Subcutaneous abdominal adipose tissue (tissue), 5 donors: ENCODE data around the gene UBTF.

ENCODE experiments used
- H3K27ac ChIP-seq: one replicate; pipeline ENCODE4 v1.7.0; 2013; ENCODE audit warnings: low read depth, mild to moderate bottlenecking, inconsistent platforms, low read length, moderate library complexity
- H3K27me3 ChIP-seq, 5 donors: one replicate each; pipeline ENCODE4 v1.7.0; 2013; ENCODE audit warnings: low read length in 5 of 5, inconsistent platforms in 1 of 5; ENCODE audit not compliant: control insufficient read depth in 5 of 5, insufficient read depth in 4 of 5
- H3K36me3 ChIP-seq, 5 donors: one replicate each; pipeline ENCODE4 v1.7.0; 2013; ENCODE audit warnings: low read length in 5 of 5; ENCODE audit not compliant: control insufficient read depth in 5 of 5, insufficient read depth in 5 of 5
- H3K4me1 ChIP-seq, 5 donors: one replicate each; pipeline ENCODE4 v1.7.0; 2013; ENCODE audit warnings: low read length in 5 of 5, mild to moderate bottlenecking in 3 of 5, moderate library complexity in 1 of 5; ENCODE audit not compliant: control insufficient read depth in 5 of 5, insufficient read depth in 5 of 5
- H3K4me3 ChIP-seq, 5 donors: one replicate each; pipeline ENCODE4 v1.7.0; 2013; ENCODE audit warnings: low read length in 5 of 5, low read depth in 1 of 5
- H3K9ac ChIP-seq, 5 donors: one replicate each; pipeline ENCODE4 v1.7.0; 2013; ENCODE audit warnings: low read length in 5 of 5, mild to moderate bottlenecking in 4 of 5, moderate library complexity in 3 of 5
- H3K9me3 ChIP-seq, 5 donors: one replicate each; pipeline ENCODE4 v1.7.0; 2013; ENCODE audit warnings: low read length in 5 of 5; ENCODE audit not compliant: control insufficient read depth in 5 of 5
- donor health status: healthy.
- donor health status: healthy.
- donor health status: healthy.
- donor health status: healthy.
- donor health status: healthy.

The UBTF gene

DNA sequence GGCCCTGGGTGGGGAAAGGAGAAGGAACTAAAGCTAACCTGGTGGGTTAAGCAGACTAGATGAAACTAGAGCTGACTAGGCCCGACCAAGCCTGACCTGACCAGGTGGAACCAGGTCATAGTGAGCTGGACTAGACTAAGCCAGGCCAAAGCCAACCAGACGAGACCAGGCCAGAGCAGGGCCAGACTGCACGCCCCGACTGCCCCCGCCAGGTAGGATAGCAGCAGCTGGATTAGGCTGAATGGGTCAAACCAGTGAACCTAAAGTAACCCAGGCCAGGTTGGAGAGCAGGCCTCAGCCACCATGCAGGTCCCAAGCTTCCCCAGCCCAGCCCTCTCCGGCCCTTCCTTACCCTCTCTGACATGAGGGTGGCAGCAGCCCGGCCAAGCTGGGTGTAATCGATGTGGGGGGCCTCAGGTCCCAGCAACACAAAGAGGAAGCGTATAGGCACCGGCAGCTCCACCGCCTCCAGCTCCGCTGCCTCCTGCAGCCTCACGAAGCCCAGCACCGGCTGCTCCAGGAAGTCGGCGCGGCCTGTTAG, 39.4 kb upstream of the UBTF start:
- no peaks in the 10 kb centered on the region for H3K9me3 ChIP-seq
- peaks cover 6 to 12% (median 8%) of the 10 kb centered on the region in 5 donors for H3K27me3 ChIP-seq
- no peak overlapping the region for H3K4me3 ChIP-seq
- no peaks in the 10 kb centered on the region for H3K4me1 ChIP-seq
- H3K9ac ChIP-seq, result no peak overlapping the region
- no peaks in the 10 kb centered on the region for H3K36me3 ChIP-seq
- no peak overlapping the region for H3K27ac ChIP-seq

DNA sequence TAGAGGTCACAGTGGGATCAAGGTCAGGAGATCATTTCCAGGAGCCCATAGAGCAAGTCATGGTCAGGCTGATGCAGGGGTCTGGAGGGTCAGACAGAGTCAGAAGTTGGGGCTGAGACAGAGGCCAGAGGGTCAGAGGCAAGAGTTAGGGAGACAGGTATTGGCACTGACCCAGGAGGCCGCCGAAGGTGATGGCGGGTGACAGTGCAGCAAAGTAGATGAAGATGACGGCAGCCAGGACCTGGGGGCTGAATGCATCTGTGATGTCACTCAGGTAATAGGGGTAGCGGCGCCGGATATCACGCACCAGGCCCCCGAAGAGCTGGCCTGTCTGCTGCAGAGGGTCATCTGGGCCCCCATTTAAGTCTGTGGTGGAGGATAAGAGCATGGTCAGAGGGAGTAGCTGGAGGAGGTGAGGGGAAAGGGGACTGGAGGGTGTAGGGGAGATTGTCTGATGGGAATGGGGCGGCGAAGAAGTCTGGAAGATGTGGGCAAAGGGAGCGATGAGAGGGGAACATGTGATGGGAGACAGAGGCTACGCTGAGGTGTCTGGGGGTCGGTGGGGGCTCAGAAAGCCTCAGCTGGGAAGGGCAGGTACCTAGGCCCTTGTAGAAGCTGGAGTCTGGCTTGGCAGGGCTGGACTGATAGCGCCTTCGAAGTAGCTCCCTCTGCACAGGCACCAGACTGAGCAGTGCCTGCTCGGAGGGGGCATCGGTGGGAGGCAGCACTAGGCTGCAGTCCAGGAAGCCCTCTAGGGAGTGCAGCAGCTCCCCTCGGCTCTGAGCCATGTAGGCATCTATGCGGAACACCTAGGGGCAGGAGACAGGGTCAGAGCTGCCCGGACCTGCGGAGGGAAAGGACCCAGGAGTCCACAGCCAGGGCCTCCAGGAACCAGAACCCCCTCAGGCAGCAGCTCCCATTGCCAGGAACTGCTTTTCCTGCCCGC, 38.6 kb upstream of the UBTF start:
- H3K27ac ChIP-seq, result no peak overlapping the region
- H3K27me3 ChIP-seq, result peaks cover 6 to 12% (median 8%) of the 10 kb centered on the region in 5 donors
- no peaks in the 10 kb centered on the region for H3K9me3 ChIP-seq
- no peak overlapping the region for H3K9ac ChIP-seq
- H3K4me1 ChIP-seq, result no peaks in the 10 kb centered on the region
- H3K4me3 ChIP-seq, result no peak overlapping the region
- H3K36me3 ChIP-seq, result no peaks in the 10 kb centered on the region

DNA sequence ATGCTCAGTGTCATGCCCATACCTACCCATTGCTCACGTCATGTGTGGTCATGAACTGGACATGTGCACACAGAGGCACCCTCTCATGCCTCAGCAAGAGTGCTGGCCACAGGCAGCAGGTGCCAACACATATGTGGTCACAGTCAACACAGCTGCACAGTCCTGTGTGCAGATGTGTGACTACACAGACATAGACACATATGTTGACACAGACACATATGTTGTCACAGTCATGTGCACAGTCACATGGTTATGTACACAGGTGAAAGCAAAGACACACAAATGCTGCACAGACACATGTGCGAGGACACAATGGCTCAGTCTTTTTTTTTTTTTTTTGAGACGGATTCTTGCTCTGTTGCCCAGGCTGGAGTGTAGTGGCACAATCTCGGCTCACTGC, 37.2 kb upstream of the UBTF start:
- Histone ChIP-seq H3K9ac (no peak overlapping the region), H3K36me3 (no peaks in the 10 kb centered on the region), H3K4me3 (no peak overlapping the region), H3K4me1 (no peaks in the 10 kb centered on the region), H3K9me3 (no peaks in the 10 kb centered on the region), H3K27ac (no peak overlapping the region), H3K27me3 (peaks cover 6 to 12% (median 8%) of the 10 kb centered on the region in 5 donors)

- Histone ChIP-seq H3K4me3 (no peak overlapping the region), H3K27me3 (peaks cover 6 to 12% (median 8%) of the 10 kb centered on the region in 5 donors), H3K27ac (no peak overlapping the region), H3K9ac (no peak overlapping the region), H3K4me1 (no peaks in the 10 kb centered on the region), H3K9me3 (no peaks in the 10 kb centered on the region), H3K36me3 (no peaks in the 10 kb centered on the region)
Observed at GRCh38 chr17:44255915-44256314, 36.4 kb upstream of the UBTF start.

DNA sequence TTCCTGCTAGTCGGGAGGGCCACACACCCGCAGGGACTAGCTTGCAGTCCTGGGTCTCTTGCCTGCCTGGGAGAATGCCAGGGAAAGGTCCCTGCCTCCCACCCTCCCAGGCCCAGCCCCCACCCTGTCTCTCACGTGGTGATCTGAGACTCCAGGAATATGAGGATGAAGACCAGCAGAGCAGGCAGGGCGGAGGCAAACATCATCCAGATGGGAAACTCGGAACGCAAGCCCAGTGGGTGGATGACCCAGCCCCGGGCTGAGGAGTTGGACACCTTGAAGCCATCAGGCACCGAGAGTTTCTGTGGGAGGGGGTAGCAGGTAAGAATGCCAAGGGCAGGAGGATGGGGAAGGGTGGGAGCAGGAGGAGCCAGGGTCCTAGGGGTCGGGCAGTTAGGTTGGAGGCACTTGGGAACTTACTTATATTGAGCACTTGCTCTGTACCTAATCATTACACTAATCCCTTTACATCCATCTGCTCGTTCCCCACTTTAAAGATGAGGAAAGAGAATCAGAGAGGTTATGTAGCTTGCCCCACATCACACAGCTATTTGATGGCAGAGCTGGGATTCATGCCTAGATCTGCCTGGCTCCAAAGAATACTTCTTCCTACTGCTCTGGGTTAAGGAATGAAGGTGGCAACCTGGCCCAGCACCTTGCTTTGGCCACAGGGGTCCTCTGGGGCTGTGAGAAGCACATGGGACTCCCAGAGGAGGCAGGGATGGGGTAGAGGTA, 35.1 kb upstream of the UBTF start:
- no peaks in the 10 kb centered on the region for H3K36me3 ChIP-seq
- H3K4me1 ChIP-seq, result no peaks in the 10 kb centered on the region

DNA sequence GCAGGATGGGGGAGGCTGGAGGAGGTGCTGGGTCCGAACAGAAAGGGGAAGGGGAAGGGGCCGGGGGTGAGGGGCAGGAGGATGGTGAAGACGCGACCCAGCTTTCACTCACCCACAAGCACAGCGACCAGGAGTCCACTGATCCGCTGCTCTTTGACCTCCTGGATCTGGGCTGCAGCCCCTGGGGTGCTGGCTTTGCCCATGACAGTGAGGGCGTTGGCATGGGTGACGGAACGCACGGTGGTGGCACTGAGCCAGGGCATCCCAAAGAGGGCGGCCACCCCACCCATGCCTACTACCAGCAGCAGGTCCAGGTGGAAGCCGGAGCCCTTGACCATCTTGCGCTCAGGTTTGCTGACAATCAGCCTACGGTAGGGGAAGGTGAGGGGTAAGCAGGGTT, 33.5 kb upstream of the UBTF start:
- Histone ChIP-seq H3K4me1 (peaks cover 0 to 3% (median 2%) of the 10 kb centered on the region in 5 donors), H3K27me3 (peaks cover 6 to 12% (median 8%) of the 10 kb centered on the region in 5 donors), H3K27ac (no peak overlapping the region), H3K9ac (no peak overlapping the region), H3K4me3 (no peak overlapping the region), H3K9me3 (no peaks in the 10 kb centered on the region), H3K36me3 (no peaks in the 10 kb centered on the region)

More for the DNA sequence above, 35.1 kb upstream of the UBTF start:
- peaks cover 6 to 12% (median 8%) of the 10 kb centered on the region in 5 donors for H3K27me3 ChIP-seq
- no peaks in the 10 kb centered on the region for H3K9me3 ChIP-seq
- H3K27ac ChIP-seq, result no peak overlapping the region
- H3K4me3 ChIP-seq, result no peak overlapping the region
- H3K9ac ChIP-seq, result no peak overlapping the region

DNA sequence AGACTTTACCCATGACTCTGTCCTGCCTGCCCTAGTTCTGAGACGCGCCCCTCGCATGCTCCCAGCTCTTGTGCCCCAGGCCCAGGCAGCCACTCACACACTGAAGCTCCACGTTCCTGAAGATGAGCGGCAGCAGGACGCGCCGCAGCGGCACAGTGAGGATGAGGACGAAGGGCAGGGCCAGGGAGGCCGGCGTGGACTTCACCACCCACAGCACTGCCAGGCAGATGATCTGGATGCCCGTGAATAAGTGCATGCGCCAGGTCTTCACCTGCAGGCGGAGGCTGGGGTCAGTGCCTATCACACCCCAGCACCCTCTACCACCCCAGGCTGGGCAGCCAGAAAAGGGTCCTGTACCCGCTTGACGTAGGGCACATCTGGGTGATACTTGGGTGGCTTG, 31.6 kb upstream of the UBTF start:
- H3K4me3 ChIP-seq, result no peak overlapping the region

DNA sequence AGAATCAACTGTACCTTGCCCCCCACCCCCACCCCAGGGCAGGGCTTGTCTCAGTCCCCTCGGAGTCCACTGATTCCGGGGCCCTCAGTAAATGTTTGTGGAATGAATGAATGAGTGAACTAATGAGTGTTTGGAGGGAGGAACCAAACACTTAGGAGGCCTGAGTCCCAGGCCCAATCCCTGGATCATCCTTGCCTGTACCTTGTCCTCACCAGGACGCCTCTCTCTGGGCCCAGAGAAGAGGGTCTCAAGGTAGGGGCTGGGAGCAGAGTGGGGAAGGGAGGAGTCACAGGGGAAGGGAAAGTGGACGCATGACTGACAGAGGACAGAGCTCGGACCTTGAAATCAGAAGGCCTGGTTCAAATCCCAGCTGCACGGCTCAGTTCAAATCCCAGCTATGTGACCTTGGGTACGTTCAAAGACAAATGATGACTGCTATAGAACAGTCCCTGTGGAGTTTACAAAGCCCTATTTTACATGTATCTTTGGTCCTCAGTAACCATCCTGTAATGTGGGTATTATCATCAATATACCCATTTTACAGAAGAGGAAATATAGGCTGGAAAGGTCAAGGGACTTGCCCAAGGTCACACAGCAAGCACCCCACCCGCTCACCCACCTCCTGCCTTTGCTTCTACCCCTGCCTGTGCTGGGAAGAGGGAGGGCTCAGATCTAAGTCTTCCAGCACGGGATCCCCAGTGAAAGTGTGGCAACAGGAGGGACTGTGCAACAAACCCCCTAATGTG, 30.2 kb upstream of the UBTF start:
- Histone ChIP-seq H3K36me3 (no peaks in the 10 kb centered on the region), H3K9ac (no peak overlapping the region), H3K4me1 (peaks cover 8 to 26% (median 17%) of the 10 kb centered on the region in 5 donors), H3K9me3 (no peaks in the 10 kb centered on the region), H3K27me3 (peaks cover 0 to 5% (median 3%) of the 10 kb centered on the region in 5 donors), H3K27ac (no peak overlapping the region), H3K4me3 (no peak overlapping the region)

More for the DNA sequence above, 31.6 kb upstream of the UBTF start:
- H3K9ac ChIP-seq, result no peak overlapping the region
- peaks cover 8 to 21% (median 17%) of the 10 kb centered on the region in 5 donors for H3K4me1 ChIP-seq
- no peaks in the 10 kb centered on the region for H3K9me3 ChIP-seq
- H3K27me3 ChIP-seq, result peaks cover 6 to 10% (median 8%) of the 10 kb centered on the region in 5 donors
- H3K36me3 ChIP-seq, result no peaks in the 10 kb centered on the region
- no peak overlapping the region for H3K27ac ChIP-seq

DNA sequence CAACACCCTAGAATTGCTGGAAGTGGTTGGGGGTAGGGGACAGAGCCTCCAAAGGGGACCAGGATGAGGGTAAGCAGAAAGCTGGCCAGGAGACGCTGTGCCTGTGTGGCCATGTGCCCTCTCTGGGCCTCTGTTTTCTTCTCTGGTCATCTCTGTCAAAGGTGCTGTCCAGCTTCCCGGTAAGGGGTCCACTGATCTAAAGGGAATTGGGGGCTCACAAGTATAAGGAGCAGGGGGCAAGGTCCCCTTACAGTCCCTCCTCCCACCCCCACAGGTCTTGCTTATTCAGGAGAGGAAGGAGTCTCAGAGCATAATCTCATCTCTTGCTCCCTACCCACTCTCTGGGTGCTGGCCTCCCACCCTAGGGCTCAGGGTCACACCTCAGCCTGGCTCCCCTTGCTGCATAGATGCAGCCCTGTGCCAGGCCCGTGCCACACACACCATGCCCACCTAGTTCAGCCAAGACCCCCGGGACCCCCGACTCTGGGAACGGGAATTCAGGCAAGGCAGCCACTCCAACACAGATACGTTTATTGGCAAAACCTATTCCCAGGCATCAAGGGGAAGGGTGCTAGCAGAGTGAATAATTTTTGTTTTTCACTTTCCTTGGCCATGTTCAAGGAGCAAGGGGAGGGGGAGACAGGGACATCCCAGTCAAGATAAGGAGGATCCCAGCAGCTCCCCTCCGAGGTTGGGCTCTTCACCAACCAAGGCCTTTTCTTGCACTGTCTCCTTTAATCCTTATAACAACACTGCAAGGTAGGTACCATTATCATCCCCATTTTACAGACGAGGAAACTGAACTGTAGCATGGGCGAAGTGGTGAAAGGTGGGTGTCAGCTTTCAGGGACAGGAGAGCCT, 28.6 kb upstream of the UBTF start:
- no peak overlapping the region for H3K4me3 ChIP-seq
- H3K9me3 ChIP-seq, result no peaks in the 10 kb centered on the region
- no peaks in the 10 kb centered on the region for H3K36me3 ChIP-seq
- H3K4me1 ChIP-seq, result peaks cover 8 to 26% (median 17%) of the 10 kb centered on the region in 5 donors
- H3K27ac ChIP-seq, result no peak overlapping the region
- no peaks in the 10 kb centered on the region for H3K27me3 ChIP-seq
- H3K9ac ChIP-seq, result no peak overlapping the region
